CD4-positive, alpha-beta T cell treated with Interleukin-6 at 100 ng/mL for 8 hours (primary cell): ENCODE data around the gene PLBD2.
"Not testable (repeated sequence)": the region's sequence is repeated elsewhere in the genome, so short reads cannot be mapped to it uniquely, and the experiment has no call there.

Experiments
- DNase-seq: peaks from one replicate; pipeline ENCODE4 v3.0.0-alpha.2; 2020; ENCODE audit warnings: mixed read lengths, low spot score

Gene PLBD2

DNA sequence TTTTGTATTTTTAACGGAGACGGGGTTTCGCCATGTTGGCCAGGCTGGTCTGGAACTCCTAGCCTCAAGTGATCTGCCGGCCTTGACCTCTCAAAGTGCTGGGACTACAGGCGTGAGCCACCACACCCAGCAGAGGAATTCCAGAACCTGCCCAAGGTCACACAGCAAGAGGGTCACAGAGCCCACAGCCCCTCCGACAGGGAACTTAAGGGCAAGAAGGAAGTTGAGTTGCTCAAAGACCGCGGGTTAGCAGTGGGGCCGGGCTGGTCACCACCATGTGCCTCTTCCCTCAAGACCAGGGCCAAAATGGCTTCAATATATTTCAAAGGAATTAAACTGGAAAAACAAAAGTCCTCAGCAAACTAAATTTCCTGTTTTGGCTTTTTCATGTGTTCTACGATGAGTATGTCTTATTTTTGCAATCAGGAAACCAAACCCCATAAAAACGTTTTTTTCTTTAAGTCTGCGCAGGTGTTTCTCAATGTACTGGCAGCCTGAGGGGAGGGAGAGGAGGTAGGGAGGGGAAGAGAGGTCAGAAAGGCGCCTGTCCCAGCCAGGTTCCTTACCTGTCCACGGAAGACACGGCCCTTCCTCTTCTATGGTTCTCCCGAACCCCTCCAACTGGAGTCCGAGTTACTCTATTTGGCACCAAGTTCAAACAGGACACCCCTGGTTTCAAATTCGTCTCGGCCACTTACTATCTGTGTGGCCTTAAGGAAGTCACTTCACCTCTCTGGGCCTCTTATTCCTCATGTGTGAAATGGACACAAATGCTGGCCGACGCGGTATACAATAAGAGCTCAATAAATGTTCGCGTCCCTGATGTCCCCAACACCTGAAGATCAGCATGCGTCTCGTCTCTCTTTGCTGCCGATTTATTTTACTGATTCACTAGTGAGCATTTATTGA, 24.3 kb upstream of the PLBD2 start:
- peak; percentile 31 for DNase-seq

DNA sequence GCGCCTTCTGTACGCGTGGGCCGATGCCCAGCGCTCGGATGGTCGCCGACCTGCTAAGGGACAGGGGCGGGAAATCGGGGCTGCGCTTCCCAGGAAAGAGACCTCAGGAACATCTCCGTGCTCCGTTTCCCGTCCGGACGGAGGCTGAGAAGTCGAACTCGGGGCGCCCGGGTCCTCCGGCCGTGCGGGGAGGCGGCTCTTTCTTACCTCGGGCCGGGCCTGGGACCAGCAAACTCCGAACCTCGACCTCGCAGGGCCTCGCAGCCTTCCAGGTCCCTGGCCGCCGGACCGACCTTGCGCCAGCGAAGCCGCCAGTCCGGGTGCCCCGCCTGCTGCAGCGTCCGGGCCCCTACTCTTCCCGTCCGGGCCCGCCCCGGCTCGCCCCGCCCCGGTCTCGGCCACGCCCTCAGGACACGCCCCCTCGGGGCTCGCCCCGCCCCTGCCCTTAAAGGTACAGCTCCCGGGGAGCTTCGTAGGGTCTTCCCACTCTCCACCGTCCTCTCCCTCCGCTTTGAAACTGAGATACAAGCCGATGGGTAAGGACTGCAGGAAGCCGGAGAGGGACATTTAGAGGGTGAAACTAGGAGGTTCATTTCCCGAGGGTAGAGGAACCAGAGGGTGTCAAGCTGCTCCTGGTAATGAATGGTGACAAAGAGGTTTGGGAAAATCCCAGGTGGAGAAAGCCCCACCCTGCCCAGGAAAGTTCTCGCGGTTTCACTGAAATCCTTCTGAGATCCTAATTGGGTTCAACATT, 23.4 kb upstream of the PLBD2 start, which contains the start of gene SLC8B1:
Gene SLC8B1, minus strand, starts transcription at position 324 of the 754 bp plus-strand sequence. CDS start 2,231 bp downstream, outside the sequence.
- DNase-seq, result peak; percentile 83

DNA sequence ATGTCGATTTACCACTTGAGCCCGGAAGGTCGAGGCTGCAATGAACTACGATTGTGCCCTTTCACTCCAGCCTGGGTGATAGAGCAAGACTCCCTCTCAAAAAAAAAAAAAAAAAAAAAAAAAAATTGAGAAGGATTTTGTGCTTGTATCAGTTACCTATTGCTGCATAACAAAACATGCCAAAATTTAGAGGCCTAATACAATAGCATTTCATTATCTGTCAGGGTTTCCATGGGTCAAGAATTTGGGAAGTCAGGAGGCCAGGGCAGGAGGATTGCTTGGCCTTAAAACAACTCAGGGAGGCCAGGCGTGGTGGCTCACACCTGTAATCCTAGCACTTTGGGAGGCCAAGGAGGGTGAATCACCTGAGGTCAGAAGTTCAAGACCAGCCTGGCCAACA, 18.8 kb upstream of the PLBD2 start:
- no peak for DNase-seq

DNA sequence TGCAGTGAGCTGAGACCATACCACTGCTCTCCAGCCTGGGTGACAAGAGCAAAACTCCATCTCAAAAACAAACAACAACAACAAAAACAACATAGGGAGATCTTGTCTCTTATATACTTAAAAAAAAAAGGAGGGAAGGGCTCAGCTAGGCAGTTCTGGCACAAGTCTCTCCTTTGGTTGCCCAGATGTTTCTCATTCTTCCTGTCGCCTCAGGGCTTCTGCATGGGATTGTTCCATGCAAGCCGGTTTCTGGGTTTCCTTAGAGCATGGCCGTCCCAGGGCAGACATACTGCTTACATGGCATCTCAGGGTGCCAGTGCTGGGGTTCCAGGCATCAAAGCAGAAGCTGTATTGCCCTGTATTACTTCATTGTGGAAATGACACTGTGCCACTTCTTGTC, 18.3 kb upstream of the PLBD2 start:
- no peak for DNase-seq

DNA sequence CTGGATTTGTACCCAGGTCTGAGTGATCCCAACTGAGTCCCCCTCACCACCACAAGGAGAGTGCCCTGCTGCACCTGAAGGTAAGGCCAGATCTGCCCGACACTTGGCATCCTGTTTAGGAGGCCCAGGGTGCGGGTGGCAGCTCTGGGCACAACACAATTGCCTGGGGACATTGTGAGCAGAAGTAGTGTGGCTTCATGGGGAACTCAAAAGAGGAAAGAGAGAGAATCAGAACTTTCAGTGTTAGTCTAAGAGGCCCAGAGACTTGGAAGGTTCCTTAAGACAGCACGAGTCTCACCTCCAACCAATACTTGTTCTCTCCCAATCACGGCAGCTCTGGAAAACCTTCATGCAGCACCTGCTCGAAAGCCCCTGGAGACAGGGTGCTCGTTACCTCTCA, 16.9 kb upstream of the PLBD2 start:
- DNase-seq, result no peak

DNA sequence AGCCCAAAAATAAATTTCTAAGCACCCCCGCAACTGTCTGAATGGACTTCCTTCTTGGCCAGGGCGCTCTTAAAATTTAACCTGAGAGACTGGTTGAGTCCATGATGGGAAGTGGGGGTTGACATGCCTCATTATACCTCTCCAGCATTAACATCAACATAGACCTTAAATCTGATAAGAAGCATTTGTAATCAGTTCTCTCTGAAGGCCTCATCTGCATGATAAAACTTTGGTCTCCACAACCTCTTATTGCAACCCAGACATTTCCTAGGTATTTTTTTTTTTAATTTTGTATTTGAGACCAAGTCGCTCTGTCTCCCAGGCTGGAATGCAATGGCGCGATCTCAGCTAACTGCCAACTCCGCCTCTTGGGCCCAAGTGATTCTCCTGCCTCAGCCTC, 13.1 kb upstream of the PLBD2 start:
- no peak for DNase-seq

DNA sequence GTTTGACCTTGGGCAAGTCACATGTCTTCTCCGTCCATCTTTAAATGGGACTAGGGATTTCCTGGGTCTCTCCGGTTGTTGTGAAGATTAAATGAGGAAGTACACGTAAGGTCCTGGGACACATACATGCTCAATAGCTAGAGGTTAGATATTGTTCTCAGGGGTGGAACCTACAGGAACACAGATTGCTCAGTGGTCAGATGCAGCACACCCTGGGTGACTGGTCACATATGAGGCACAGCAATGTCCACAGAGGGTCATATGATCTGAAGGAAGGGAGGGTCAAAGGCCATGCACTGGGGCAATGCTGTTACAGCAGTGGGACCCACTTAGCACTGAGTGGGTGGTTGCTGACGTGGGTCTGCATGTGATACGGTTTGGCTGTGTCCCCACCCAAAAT, 12.0 kb upstream of the PLBD2 start:
- no peak for DNase-seq

DNA sequence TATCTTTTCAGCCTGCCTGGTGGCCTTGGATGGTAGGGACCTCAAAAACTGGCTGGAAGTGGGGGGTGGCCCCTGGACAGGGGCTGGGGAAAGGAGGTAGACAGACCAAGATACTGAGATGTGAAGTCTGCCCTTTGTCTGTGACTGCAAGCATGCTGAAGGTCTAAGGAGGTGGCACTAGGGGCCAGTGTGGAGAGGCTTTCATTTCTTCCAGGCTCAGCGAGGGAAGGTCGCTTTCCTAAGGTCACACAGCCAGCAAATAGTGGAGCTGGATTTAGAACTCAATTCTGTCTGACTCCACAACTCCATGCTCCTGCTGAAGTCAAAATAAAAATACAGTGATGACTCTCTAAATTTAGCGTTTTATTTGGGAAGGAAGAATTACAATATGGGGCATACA, 11.3 kb upstream of the PLBD2 start:
- DNase-seq, result no peak

DNA sequence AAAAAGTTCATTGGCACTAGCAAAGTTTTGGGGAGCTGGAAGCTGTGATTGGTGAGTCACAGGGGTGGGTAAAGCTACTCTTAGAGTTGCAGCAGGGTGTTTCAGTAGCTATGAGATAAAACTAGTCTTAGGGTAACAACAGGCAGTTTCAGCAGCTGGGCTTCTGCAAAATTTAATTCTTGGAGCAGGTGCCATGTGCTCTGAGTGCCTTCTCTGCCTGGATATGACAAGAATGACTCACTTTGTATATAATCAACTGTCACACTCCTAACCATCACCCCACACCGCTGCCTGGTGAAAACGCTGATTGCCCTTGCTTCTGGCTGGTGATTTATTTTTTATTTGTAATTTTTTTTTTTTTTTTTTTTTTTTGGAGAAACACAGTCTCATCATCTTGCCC, 10.5 kb upstream of the PLBD2 start:
- no peak for DNase-seq

DNA sequence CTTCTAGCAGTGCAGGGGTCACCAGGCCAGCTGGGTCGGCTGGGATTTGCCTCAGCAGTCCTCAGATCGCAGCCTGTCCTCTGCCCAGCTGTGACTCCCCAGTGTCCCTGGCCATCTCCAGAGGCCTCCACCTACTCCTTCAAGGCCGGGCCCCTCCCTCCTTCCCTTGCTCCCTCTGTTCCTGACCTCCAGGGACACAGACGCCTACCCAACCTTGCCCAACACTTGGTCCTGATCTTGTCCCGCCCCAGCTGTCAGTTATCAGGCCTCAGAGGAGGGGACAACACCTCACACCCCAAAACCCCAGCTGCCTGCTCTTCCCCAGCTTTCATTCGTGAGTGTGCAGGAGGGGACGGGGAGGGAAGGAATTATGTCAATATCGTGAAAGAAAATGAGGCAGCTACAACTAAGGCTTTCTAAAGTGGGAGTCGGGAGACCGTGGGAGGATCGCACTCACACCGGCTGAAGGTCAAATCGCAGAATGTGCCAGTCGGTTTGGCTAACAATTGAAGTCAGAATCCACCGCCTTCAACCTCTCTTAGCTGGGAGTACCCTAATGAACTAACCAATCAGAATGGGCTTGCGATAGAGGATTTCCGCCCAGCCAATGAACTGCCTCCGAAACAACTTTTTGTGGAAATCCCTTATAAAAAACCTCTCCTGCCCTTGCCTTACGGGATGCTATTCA, 9.4 kb upstream of the PLBD2 start:
- no peak for DNase-seq

DNA sequence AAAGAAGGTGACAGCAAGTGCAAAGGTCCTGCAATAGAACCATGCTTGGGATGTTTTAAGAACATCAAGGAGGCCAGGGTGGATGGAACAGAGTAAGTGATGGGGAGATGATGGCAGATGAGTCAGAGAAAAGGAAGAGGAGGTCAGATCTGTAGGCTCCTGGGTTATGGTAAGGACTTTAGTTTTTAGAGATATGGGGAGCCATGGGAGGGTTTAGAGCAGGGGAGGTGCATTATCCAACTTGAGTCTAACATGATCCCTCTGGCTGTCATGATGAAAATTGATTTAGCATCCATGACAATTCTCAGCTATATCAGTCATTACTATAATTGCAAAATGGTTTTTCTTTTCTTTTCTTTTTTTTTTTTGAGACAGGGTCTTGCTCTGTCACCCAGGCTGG, 7.3 kb upstream of the PLBD2 start:
- no peak for DNase-seq

DNA sequence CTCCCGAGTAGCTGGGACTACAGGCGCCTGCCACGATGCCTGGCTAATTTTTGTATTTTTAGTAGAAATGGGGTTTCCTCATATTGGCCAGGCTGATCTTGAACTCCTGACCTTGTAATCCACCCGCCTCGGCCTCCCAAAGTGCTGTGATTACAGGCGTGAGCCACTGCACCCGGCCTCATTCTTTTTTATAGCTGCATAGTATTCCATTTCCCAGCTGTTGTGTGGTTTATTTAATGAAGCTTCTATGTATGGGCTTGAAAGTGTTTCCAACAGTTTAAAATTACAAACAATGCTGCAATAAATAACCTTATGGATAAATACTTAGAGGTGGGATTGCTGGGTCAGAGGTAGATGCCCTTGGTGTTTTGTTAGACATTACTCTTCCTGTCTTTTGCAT, 4.2 kb upstream of the PLBD2 start:
- not testable (repeated sequence) for DNase-seq

DNA sequence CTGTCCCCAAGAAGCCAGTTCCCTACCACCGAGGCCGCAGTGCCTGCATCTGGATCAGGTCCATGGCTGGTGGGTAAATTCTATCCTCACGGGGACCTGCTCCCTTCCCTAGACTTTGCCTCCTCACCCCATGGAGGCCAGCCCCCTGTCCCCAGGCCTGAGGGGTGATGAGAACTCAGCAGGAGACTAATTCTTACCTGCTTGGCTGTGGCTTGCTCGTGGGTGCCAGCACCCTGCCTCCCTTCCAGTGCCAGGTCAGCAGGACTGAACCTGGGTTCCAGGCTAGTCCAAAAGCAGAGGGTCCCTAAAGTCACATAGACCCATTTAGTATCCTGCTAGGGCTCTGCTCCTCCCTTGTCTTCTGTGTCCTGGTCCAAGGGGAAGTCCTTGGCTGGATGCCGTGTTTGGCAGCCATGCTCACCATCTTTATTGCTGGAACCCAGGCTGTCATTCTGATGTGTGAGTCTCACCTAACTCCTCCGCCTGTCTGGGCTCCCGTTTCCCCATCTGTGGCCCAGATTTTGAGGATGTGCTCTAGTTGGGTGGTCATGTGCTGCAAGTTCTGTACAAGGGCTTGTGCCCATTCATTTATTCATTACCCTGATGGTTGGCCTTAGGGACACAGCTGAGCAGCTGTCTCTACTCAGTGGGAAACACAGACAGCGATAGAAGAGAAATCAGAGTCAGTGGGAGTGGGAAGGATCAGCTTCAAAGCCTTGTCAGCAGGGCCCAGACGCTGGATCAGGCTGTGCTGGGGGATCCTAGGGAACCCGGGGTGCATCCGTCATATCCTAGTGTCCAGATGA, 949 bp downstream of the PLBD2 start:
- no peak for DNase-seq

DNA sequence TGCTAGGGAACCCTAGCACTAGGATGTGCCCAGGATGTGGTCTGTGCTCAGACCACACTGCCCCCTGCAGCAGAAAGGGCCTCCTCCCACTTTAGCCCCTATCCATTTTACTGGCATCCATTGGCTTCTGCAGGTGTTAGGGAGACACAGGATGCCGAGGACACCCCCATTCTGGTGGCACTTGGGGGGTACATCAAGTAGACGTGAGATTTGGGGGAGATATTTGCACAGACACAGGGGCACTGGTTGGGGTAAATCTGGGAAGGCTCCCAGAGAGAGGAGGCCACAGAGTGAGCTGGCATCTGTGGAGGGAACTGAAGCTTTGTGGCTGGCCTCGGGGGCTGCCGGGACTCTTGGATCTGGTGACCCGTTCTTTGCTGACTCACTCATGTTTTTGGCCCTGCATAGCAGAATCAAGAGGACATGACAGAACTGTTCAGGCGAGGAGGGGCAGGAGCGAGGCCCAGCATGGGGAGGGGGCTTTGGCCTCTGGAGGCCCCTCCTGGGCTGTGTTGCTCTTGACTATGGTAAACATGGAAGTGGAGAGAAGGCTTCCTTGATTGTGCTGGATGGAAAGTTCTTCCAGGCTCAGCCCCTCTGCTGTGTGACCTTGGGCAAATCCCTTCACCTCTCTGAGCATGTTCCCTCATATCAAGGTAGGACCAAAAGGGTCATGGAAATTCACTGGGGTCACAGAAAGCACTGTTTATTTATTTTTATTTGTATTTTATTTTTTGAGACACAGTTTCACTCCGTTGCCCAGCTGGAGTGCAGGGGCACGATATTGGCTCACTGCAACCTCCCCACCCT, 1.8 kb downstream of the PLBD2 start:
- DNase-seq, result no peak

DNA sequence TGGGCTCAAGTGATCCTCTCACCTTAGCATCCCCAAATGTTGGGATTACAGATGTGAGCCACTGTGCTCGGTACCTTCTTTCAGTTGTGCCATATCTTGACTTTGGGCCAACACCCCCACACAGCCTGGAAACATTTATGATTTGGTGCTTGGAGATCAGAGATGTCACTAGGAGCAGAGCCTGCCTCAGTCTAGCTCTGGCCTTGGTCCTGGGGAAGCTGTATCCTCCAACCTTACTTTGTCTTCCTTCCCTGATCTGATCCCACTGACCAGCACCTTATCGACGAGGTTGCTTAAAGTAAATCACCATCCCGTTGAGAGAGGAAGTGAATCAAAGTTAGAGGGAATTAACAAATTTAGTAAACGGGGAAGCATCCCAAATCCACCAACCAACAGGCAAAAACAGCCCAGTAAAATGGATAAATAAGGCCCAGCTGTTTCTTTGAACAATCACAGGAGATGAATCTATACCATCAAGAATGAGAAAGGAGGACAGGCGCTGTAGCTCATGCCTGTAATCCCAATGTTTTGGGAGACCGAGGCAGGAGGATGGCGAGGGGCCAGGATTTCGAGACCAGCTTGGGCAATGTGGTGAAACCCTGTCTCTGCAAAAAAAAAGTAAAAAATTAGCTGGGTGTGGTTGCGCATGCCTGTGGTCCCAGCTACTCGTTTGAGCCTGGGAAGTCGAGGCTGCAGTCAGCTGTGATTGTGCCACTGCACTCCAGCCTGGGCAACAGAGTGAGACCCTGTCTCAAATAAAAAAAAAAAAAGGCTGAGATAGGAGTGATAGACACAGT, 3.4 kb downstream of the PLBD2 start:
- no peak for DNase-seq

DNA sequence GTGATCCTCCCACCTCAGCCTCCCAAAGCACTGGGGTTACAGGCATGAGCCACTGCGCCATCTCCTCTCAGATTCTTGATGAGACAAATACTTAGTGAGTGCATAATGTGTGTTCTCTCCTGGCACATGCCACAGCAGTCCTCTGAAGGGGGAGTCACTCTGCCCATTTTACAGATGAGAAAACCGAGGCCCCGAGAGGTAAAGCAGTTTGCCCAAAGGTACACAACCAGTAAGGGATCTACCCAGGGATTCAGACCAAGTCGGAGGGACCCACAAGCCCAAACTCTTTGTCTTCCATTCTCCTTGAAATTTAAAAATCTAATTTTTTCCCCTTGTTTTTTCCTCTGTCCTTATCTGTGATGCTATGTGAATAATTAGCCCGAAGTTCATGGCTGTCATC, 6.3 kb downstream of the PLBD2 start:
- DNase-seq, result no peak

DNA sequence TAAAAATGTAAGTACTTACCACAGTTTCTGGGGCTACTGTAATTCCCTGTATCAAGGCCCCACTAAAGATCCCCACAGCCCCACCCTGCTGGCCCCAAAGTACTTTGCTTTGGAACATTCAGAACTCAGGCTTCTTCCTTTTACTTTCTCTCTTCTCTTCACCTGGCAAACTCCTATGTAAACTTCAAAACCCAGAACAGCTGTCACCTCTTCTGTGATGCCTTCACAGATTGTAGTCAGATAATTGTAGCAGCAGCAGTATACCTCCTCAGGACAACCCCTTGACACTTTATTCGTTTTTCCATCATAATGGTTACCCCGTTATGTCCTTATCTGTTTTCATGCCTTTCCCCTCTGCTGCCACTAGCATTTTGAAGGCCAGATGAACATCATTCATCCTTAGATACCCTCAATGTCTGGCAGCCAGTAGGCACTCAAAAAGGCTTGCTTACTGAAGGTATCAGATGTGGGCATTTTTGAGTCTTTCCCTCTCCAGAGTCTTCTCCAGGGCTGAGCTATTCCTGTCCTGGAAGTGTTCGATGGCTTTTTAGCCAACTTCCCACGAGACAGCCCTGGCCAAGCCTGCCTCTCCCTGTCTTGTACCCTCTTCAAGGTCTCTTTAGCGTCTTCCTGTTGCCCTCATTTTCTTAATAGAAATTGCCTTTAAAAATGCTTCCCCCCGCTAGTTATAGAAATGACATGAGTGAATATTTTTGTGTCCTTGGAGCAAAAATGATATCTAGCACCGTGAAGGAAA, 7.4 kb downstream of the PLBD2 start:
- DNase-seq, result no peak

DNA sequence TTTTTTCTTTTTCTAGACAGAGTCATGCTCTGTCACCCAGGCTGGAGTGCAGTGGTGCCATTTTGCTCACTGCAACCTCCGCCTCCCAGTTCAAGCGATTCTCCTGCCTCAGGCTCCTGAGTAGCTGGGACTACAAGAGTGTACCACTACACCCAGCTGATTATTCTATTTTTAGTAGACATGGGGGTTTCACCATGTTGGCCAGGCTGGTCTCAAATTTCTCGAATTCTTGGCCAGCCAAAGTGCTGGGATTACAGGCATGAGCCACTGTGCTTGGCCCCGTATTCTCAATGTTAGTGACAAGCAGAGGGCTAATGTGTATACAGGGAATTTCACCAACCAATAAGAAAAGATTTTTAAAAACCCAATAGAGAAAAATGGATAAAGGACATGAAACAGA, 8.4 kb downstream of the PLBD2 start:
- no peak for DNase-seq

DNA sequence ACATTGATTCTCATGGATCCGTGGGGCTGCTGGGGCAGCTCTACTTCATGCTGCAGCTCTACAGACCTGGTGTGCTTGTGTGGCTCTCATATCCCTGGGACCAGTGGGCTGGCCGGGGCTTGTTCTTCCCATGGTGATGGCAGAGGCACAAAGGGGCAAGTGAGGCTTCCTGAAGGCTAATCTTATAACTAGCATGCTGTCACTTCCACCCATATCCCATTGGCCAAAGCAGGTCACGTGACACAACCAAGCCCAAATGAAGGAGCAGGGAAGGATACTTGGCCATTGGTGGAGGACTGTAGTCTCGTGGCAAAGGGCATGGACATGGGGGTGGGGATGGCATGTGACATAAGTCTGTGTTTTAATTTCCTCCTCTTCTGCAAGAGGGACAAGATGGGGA, 9.9 kb downstream of the PLBD2 start:
- no peak for DNase-seq
